GM15510 (cell line): ENCODE data around the gene ST8SIA3.

Source experiments
- POLR2A ChIP-seq: IDR thresholded peaks from 3 replicates; pipeline ENCODE4 v1.6.1; 2011; ENCODE audit warnings: borderline replicate concordance; ENCODE audit not compliant: insufficient read length; ENCODE audit errors: extremely low read depth

ST8SIA3 gene

GRCh38 chr18:57409650-57410049 lies 57.3 kb downstream of the ST8SIA3 start:
- TF ChIP-seq POLR2A: no peak

DNA sequence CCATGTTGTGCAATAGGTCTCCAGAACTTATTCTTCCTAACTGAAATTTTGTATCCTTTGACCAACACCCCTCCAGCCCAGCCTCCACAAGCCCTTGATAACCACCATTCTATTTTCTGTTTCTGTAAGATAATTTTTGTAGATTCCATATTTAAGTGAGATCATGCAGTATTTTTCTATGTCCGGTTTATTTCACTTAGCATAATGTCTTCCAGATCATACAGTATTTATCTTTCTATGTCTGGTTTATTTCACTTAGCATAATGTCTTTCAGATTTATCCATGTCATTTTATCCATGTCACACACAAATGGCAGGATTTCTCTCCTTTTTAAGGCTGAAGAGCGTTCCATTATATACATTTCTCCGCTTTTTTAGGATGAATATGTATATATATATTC lies 58.4 kb downstream of the ST8SIA3 start:
- no peak for TF ChIP-seq POLR2A

DNA sequence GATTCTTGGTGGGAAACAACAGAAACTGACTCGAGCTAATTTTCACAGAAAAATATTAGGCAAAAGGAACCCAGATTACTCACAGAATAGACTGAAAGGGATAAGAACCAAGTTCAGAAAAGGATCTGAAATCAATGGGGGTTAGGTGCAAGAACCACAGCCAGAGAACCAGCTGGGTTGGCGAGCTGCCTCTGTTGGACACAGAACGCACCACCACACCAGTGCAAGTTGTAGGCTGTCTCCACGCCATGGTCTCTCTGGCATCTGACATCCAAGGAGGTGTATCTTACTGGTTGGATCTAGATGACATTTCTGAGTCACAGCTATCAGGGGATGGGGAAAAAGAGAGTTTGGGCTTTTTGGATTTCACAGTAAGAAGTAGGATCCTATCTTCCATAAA lies 64.2 kb downstream of the ST8SIA3 start:
- no peak for TF ChIP-seq POLR2A
